Stimulated activated CD4-positive, alpha-beta T cell treated with anti-CD3 and anti-CD28 coated beads, Interleukin-1b, Interleukin-23, amount 100 ng/mL, for 48 hours (primary cell): Measurements from ENCODE around the gene SLC5A5.
"Not testable (repeated sequence)": the region's sequence is repeated elsewhere in the genome, so short reads cannot be mapped to it uniquely, and the experiment has no call there.

Experiments used
- DNase-seq: peaks from one replicate; pipeline ENCODE4 v3.0.0-alpha.2; 2020

The SLC5A5 gene

DNA sequence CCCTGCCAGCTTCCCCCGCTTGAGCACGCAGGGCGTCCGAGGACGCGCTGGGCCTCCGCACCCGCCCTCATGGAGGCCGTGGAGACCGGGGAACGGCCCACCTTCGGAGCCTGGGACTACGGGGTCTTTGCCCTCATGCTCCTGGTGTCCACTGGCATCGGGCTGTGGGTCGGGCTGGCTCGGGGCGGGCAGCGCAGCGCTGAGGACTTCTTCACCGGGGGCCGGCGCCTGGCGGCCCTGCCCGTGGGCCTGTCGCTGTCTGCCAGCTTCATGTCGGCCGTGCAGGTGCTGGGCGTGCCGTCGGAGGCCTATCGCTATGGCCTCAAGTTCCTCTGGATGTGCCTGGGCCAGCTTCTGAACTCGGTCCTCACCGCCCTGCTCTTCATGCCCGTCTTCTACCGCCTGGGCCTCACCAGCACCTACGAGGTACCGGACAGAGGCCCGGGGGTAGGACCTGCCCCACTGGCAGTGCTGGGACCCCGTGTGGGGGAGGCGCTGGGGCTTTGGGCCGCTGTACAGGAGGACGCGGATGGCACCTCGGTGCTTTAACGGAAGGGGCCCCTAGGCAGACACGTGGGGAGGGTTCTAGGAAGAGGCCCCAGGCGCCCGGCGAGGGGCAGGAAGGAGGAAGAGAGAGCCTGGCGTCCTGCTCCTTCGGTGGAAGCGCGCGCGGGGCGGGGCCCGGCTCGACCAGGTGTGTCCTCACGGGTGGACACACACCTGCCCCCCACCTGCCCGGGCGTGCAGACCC lies 681 bp downstream of the SLC5A5 start:
- peak; percentile 75 for DNase-seq

DNA sequence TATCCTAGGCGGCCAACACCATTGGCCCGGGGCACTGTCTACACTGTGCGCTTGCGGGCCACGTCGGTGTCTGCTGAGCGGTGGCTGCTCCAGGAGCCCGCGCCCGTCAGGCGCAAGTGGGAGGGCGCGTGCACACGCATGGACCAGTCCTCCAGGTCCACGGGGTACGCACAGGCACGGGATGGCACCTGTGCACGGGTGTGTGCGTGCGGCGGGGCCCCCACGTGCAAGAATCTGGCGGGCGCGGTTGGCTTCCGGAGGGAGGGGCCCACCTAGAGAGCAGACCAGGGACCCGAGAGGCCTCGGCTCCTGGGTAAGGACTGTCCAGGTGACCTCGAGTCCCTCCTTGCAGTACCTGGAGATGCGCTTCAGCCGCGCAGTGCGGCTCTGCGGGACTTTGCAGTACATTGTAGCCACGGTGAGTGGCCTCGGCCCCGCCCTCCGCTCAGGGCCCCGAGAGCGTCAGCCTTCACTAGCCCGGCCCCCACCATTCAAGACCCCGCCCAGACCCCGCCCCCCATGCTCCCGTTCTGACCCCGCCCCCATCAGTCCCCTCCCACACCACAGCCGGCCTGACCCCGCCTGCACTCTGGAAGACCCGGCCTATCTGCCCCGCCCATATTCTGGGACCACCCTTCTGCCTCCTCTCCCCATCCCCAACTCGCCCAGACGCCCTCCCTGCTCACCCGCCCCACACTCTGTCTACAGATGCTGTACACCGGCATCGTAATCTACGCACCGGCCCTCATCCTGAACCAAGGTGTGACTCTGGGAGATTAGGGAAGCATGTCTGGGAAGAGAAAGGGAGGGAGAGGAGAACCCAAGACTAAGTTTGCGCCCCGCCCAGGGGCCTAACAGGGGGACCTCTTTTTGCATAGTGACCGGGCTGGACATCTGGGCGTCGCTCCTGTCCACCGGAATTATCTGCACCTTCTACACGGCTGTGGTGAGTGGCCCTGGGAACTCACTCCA lies 2.3 kb downstream of the SLC5A5 start:
- peak; percentile 72 for DNase-seq

DNA sequence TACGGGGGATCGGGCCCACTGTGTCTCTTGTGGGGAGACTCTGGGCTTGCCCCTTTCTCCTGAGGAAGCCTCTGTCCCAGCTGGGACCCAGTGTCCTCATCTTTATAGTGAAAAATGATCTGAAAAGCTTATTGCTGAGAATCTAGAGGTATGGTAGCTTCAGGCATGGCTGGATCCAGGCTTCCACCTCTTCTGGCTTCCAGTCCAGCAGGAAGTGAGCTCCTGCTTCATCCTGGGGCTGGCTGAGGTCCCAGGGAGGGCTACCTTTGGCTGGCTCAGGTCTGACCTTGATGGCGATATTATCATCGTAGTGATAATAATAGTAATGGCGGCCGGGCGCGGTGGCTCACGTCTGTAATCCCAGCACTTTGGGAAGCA lies 3.0 kb downstream of the SLC5A5 start:
- no peak for DNase-seq

DNA sequence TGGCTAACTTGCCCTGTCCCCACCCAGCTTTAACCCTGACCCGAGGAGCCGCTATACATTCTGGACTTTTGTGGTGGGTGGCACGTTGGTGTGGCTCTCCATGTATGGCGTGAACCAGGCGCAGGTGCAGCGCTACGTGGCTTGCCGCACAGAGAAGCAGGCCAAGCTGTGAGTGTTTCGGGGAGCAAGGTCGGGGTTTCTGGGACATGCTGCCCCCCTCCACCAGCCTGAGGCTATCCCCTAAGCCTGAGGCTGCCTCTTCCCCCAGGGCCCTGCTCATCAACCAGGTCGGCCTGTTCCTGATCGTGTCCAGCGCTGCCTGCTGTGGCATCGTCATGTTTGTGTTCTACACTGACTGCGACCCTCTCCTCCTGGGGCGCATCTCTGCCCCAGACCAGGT lies 6.0 kb downstream of the SLC5A5 start:
- no peak for DNase-seq

DNA sequence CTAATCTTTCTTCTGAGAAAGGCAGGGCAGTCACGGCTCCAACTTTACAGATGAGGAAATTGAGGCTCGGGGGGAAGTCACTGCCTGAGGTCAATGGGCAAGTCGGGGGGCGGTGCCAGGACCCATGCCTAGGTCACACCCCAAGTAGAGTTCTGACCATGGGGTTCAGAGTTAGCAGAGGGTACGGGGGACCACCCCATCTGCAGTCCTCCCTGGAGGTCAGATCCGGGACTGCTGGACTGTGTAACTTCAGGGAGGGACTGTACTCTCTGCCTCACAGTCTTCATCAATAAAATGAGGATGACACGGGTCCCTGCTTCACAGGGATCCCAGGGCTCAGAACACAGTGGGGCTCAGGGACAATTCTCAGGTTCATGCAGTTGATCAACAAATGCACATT lies 7.7 kb downstream of the SLC5A5 start:
- DNase-seq = no peak

DNA sequence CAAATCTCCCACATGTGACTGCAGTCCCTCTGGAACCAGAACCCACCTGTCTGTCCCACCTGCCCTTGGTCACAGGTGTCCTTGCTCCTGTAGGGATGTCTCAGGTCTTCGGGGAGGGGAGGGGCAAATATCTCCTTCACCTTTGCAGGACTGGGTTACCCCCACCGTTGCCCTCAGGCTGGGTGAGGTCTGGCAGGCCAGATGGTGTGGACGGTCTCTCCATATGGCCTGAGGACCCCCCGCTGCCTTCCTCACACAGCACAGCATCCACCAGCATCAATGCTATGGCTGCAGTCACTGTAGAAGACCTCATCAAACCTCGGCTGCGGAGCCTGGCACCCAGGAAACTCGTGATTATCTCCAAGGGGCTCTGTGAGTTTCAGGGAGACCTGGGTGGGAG lies 10.0 kb downstream of the SLC5A5 start:
- DNase-seq = no peak

DNA sequence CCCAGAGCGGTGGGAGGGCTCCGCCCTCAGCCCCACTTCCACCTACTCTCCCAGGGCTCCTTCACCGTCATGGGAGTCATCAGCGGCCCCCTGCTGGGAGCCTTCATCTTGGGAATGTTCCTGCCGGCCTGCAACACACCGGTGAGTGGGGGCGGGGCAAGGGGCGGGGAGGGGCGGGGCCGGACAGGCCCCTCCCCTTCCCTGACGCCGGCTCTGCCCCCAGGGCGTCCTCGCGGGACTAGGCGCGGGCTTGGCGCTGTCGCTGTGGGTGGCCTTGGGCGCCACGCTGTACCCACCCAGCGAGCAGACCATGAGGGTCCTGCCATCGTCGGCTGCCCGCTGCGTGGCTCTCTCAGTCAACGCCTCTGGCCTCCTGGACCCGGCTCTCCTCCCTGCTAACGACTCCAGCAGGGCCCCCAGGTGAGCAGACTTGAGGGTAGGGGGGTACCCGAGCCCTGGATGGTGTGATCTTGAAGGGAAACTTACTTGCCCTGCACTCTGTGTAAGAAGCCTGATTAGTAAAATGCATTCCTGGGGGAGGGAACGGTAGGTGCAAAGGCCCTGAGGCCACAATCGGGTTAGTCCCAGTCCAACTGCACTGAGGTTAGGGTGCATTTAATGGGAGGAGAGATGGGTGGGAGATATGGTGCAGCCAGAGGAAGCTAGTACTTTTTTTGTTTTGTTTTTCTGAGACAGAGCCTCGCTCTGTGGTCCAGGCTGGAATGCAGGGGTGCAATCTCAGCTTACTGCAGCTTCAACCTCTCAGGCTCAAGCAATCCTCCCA lies 12.1 kb downstream of the SLC5A5 start:
- DNase-seq = no peak

DNA sequence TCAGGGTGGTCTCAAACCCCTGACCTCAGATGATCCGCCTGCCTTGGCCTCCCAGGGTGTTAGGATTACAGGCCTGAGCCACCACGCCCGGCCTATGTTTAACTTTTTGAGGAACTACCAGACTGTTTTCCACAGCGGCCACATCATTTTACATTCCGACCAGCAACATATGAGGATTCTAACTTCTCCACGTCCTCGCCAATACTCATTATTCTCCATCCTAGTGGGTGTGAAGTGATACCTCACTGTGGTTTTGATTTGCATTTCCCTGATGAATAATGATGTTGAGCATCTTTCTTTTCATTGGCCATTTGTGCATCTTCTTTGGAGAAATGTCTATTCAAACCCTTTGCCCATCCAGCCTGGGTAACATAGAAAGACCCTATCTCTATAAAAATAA lies 14.8 kb downstream of the SLC5A5 start:
- DNase-seq = no peak

DNA sequence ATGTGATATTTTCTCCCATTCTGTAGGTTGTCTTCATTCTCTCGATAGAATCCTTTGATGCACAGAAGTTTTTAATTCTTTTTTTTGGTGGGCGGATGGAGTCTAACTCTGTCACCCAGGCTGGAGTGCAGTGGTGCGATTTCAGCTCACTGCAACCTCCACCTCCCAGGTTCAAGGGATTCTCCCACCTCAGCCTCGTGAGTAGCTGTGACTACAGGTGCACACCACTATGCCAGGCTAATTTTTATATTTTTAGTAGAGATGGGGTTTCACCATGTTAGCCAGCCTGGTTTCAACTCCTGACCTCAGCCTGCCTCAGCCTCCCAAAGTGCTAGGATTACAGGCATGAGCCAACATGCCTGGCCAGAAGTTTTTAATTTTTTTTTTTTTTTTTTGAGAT lies 15.5 kb downstream of the SLC5A5 start:
- not testable (repeated sequence) for DNase-seq

DNA sequence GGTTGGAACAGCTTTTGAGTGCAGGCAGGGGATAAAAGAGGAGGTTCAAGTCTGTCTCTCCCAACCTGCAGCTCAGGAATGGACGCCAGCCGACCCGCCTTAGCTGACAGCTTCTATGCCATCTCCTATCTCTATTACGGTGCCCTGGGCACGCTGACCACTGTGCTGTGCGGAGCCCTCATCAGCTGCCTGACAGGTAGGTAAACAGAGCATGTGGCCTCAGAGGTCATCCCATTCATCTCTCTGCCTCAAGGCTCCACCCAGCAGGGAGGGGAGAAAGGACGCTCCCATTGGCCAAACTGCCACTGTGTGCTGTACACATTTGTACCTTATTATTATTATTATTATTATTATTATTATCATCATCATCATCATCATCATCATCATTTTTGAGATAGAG lies 16.5 kb downstream of the SLC5A5 start:
- DNase-seq = no peak

DNA sequence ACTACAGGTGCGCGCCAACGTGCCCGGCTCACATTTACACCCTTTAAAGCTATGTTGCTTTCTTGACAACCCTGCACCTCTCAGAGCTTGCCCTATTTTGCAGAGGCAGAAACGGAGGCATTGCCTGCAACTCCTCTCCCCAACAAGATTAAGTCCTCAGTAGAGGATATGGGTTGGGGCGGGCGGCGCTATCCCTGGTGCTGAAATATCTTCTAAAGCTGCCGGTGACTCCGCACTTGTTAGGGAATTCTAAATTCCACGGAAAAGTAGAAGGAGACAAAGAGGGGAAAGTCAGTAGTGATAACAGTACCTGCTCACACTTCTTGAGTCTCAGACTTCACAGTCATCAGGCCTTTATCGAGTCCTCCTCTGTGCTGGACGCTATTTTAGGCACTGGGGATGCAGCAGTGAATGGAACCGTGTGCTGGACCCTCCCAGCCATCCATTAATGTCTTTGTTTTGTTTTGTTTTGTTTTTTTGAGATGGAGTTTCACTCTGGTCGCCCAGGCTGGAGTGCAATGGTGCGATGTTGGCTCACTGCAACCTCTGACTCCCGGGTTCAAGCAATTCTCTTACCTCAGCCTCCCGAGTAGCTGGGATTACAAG lies 18.0 kb downstream of the SLC5A5 start:
- no peak for DNase-seq

DNA sequence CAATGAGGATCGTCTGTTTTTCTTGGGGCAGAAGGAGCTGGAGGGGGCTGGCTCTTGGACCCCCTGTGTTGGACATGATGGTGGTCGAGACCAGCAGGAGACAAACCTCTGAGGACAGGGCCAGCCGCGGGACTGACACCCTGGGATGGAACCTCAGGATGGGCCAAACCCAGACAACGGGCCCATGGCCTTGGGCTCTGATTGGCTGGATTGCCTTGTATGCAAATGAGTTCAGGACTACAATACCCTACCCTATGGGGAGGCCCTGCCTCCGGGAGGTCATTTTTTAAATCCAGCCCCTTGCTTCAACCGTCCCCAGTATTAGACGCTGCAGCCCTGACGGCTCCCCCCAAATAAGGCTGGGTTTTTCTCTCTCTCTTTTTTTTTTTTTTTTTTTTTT lies 22.0 kb downstream of the SLC5A5 start:
- no peak for DNase-seq

DNA sequence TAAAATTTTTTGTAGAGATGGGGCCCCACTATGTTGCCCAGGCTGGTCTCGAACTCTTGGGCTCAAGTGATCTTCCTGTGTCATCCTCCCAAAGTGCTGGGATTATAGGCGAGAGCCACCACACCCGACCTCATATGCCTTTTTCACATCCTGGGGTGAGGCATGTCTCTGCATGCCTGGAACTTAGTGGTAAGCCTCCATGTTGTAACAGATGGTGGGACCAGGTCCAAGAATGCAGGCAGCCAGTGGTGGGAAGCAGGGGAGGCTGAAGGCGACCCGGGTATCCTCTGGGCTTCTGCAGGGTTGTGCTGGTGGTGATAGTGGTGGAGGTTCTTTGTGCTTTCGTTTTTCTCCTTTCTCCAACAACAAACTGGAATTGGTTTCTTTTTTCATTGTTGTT lies 31.0 kb downstream of the SLC5A5 start:
- no peak for DNase-seq

DNA sequence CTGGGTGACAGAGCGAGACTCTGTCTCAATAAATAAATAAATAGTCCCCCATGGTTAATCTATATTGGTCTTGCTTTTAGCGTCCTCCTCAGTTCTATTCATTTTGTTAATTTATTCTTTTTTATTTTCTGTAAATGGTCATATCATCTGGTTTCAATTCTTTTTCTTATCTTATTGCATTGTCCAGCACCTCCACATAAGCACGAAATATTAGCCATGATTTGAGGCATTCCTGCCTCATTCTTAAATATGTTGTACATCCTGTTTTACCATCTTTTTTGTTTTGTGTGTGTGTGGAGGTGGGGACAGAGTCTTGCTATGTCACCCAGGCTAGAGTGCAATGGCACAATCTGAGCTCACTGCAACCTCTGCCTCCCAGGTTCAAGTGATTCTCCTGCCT lies 36.5 kb downstream of the SLC5A5 start:
- no peak for DNase-seq

DNA sequence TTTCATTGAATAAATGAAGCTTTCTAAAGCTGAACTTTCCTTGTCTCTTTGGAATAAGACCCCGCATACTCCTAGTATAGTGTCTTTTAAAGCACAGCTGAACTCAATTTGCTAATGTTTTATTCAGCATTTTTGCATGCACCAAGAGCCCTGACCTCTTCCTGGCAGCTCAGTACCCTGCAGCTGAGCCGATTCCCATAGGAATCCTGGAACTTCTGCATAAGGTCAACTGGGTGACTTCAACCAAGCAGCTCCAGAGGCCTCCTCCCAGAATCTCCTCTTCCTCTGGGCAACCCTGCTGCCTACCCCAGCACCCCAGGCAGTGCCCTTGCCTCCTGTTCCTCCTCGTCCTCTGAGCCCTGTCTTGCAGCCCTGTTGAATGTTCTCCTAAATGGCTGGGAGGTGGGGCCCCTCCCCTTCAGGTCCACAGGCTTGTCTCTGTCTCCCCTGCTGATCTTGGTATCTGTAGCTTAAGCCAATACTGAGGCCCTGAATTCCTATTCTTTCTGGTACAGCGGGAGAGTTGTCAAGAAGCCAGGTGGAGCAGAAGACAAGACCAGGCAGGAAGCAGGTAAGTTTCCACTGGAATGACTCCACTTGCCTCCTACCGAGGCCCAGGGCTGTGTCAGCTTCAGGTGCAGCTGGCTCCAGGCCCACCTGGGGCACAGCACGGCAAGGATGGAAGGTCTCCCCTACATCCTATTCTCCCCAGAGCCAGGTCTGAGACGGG lies 37.4 kb downstream of the SLC5A5 start:
- DNase-seq = no peak

DNA sequence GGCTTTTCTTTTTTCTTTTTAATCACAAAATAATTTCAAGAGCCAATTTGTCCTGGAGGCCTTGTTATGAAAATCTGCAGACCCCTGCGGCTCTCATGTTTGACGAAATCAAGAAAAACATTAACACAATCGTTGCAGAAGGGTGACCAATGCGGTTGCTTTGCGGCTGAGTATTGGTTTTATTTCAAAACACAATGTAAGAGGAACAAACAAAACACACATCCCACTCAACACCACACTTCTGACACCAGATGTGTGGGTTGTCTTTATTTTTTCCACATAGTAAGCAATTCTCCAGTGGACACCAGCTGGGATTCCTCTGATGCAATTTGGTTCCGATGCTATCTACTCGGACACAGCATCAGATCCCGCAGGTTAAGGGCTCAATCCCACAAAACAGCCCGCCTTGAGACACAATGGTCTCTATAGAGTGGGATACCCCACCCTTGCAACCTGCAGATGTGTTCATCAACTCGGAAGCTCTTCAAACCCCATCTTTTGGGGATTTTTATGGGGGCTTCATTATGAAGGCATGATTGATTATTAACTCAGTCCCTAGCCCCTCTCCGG lies 39.1 kb downstream of the SLC5A5 start:
- no peak for DNase-seq

DNA sequence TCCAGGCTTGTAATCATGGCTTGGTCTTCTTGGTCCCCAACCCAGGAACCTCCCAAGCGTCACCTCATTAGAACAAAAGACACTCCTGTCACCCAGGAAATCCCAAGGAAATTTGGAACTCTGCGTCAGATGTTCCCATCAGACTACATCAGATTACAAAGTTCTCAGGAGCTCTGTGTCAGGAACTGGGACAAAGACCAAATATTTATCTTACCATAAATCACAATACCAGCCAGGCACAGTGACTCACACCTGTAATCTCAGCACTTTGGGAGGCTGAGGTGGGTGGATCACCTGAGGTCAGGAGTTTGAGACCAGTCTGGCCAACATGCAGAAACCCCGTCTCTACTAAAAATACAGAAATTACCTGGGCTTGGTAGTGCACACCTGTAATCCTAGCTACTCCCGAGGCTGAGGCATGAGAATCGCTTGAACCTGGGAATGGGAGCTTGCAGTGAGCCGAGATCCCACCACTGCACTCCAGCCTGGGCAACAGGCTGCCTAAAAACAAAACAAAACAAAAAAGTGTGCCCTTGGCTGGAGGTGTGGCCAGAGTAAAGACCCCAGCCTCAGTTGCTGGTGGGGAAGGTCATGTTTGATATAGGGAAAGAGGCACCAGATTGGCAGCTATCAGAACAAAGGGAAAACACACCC lies 44.3 kb downstream of the SLC5A5 start:
- no peak for DNase-seq

DNA sequence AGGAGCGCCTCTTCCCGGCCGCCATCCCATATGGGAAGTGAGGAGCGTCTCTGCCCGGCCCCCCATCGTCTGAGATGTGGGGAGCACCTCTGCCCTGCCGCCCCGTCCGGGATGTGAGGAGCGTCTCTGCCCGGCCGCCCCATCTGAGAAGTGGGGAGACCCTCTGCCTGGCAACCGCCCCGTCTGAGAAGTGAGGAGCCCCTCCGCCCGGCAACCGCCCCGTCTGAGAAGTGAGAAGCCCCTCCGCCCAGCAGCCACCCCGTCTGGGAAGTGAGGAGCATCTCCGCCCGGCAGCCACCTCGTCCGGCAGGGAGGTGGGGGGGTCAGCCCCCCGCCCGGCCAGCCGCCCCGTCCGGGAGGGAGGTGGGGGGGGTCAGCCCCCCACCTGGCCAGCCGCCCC lies 46.4 kb downstream of the SLC5A5 start:
- DNase-seq = not testable (repeated sequence)

DNA sequence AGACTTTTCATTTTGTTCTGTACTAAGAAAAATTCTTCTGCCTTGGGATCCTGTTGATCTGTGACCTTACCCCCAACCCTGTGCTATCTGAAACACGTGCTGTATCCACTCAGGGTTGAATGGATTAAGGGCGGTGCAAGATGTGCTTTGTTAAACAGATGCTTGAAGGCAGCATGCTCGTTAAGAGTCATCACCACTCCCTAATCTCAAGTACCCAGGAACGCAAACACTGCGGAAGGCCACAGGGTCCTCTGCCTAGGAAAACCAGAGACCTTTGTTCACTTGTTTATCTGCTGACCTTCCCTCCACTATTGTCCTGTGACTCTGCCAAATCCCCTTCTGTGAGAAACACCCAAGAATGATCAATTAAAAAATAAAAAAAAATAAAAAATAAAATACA lies 47.4 kb downstream of the SLC5A5 start:
- DNase-seq = not testable (repeated sequence)

DNA sequence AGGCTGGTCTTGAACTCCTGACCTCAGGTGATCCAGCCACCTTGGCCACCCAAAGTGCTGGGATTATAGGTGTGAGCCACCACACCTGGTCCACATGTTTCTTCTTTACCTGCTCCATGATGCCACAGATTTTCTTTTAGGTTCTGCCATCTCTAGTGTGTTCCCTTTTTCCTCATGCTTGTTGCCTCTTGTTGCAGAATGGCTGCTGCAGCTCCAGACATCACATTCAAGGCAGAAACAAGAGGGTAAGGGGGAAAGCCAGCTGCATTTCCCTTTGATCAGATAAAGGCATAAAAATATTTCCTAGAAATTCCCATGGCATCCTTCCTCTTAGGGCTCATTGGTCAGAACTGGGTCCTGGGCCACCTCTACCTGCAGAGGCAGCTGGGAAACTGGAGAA lies 48.8 kb downstream of the SLC5A5 start:
- DNase-seq = no peak

DNA sequence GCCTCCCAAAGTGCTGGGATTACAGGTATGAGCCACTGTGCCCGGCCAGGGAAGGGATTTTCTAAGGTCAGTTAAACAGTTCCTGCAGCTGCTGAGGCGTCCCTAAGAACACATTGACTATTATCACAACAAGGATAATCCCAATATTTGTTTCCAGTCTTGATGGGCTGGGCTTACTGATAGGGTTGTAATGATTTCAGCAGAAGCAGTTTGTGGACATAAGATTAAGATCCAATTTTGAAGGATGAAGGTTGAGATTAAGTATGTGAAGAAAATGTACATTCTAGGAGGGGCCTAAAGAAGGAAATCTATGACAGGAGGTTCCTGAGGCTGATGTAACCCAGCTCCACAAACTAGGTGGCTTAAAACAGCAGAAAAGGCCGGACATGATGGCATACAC lies 50.4 kb downstream of the SLC5A5 start:
- DNase-seq = no peak
